ENCODE measurements around the gene GRSF1.
"Not testable (repeated sequence)": the region's sequence is repeated elsewhere in the genome, so short reads cannot be mapped to it uniquely, and the experiment has no call there.

Gene GRSF1

GRCh38 chr4:70831293-70831692, 8.4 kb downstream of the GRSF1 start:
- DNase-seq = no peak

GRCh38 chr4:70830054-70830453, 9.6 kb downstream of the GRSF1 start:
- DNase-seq = no peak

GRCh38 chr4:70829492-70829891, 10.2 kb downstream of the GRSF1 start:
- no peak for DNase-seq

- DNase-seq = no peak
These were observed 10.7 kb downstream of the GRSF1 start for GRCh38 chr4:70829015-70829414.

- no peak for DNase-seq
These were observed 20.8 kb downstream of the GRSF1 start for GRCh38 chr4:70818921-70819320.

- DNase-seq = no peak
These were observed 21.4 kb downstream of the GRSF1 start for GRCh38 chr4:70818173-70818855.

DNA sequence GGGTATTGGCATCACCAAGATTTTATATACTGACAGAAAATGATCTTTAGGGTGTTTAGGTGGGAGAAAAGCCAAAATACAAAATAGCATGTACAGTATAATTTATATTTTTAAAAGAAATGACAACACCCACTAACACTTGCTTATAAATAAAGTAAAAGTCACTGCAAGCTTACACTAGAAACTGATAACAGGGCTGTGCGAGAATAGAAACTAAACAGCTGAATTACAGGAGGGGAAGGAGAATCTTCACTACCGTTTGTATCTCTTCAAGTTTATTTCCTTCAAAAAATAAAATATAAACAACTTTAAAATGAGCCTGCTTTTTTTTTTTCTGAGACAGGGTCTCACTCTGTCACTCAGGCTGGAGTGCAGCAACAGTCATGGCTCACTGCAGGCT, 22.8 kb downstream of the GRSF1 start:
- DNase-seq = no peak

GRCh38 chr4:70815370-70815769, 24.3 kb downstream of the GRSF1 start:
- no peak for DNase-seq

GRCh38 chr4:70808151-70808550, 31.5 kb downstream of the GRSF1 start:
- no peak for DNase-seq

DNA sequence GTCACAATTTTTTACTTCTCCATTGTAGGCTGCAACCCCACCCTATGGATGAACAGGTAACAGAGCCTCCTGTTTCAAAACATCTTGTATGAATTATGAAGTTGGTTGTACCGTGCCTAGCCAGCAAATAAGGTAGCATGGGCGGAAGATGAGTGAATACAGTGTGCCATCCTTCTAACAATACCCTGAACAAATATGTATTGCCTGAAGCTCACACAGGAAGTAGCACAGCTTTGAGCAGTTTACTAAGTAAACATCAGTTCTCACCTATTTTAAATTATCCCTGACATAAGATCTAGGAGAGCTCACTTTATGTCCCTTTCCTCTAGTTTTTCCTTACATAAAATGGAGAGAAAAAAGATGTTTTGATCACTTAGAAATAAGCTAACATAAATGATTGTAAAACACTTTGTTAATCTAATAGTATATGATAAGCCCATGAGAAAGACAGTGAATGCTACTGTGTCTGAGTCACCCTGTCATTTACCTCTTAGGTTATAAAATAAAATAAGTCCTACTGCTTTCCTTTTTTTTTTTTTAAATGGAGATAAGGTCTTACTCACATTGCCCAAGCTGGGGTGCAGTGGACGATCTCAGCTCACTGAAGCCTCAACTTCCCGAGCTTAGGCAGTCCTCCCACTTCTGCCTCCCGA, 36.6 kb downstream of the GRSF1 start:
- DNase-seq = no peak

GRCh38 chr4:70801265-70801809, 38.4 kb downstream of the GRSF1 start:
- DNase-seq = no peak

- no peak for DNase-seq
These were observed 46.1 kb downstream of the GRSF1 start for GRCh38 chr4:70793626-70794025.

GRCh38 chr4:70788733-70789132, 51.0 kb downstream of the GRSF1 start:
- no peak for DNase-seq

DNA sequence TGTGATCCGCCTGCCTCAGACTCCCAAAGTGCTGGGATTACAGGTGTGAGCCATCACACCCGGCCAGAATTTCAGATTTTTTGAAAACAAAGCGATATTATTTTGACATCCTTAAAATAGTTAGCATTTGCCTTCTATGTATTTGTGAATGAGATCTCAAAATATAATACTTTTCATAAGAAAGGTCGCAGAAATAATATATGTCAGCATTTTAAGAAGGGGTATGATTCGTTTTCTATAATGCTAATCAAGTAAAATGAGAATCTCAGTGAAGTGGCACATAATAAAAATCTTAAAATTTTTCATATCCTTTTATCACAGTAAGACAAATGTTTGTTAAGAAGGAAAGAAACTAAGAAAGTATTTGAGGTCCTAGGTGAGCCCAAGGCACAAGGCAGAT, 52.2 kb downstream of the GRSF1 start:
- DNase-seq = no peak

- no peak for DNase-seq
These were observed 56.6 kb downstream of the GRSF1 start for GRCh38 chr4:70783096-70783495.

DNA sequence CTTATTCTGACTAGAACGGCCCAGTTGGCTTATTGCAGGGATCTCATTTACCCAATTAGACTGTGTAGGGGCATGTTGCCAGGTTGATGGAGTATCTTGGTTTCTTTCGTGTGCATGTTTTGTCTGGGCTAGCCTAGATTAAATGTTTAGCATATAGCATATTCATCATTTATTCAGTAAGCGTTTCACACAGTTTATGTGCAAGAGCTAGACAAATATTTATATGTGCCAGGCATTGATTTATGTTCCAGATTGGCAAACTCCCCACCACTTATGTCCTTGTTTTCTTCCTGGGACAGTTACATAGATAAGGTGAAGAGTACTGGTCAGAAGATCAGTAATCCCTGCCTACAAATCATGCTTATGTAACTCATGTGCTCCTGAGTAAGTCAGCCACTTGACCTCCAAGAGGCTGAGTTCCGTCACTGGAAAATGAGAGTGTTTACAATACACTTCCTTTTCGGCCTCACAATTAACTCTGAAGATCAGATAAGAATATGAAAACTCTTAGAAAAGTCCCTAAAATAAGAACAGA, 60.7 kb downstream of the GRSF1 start:
- DNase-seq = no peak

- DNase-seq = no peak
These were observed 66.6 kb downstream of the GRSF1 start for GRCh38 chr4:70772929-70773555.

GRCh38 chr4:70769396-70769795, 70.3 kb downstream of the GRSF1 start:
- not testable (repeated sequence) for DNase-seq

GRCh38 chr4:70768301-70768948, 71.3 kb downstream of the GRSF1 start:
- DNase-seq = no peak

Measured in stimulated activated CD4-positive, alpha-beta T cell treated with anti-CD3 and anti-CD28 coated beads, Interleukin-4, amount 100 ng/mL, for 24 hours (primary cell).